NCI-H146 treated with DMSO at 0.1 percent for 48 hours (cell line): ENCODE data around the gene OGT.
"Not testable (repeated sequence)": the region's sequence is repeated elsewhere in the genome, so short reads cannot be mapped to it uniquely, and the experiment has no call there.

Source experiments
- DNase-seq: peaks from one replicate; lab custom pipeline; 2025; ENCODE audit not compliant: unreplicated experiment; lab: John Stamatoyannopoulos, UW

OGT gene

GRCh38 chrX:71537743-71538142 lies 4.8 kb downstream of the OGT start:
- DNase-seq, result no peak

GRCh38 chrX:71540801-71541200 lies 7.9 kb downstream of the OGT start:
- no peak for DNase-seq

- no peak for DNase-seq
Measured at GRCh38 chrX:71541210-71542022, 8.5 kb downstream of the OGT start.

DNA sequence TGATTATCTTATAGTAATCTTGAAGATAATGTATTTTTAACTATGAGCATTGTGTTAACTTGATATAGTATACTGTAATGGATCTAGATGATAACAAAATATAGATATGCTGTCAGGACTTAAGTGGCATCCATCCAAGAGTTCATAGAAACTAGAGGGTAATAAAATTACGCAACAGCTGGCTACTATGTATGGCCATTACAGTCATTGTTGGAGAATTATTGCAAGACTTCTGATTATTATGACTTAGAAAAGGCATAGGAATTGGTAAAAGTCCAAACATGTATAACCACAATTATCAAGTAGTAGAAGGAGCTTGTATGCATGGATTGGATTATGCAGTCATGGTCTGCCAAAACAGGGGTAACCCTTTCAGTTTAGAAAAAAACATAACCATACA lies 9.5 kb downstream of the OGT start:
- no peak for DNase-seq

DNA sequence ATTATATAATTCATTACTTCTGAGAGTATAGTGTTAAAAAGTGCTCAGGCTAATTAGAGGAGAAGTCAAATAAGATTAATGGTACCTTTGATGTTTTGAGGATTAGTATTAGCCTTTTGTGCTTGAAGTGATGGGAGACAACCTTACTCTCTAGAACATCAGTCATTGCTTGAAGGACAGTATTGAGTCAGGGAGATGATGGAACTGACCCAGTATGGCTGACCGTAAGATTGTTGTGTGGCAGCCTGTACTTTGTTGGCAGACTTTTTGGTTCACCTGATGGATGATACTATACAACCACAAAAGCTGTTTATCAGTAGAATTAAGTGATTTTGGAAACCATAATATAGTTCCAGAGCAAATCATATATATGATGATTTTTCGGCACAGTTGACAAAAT lies 9.9 kb downstream of the OGT start:
- no peak for DNase-seq

DNA sequence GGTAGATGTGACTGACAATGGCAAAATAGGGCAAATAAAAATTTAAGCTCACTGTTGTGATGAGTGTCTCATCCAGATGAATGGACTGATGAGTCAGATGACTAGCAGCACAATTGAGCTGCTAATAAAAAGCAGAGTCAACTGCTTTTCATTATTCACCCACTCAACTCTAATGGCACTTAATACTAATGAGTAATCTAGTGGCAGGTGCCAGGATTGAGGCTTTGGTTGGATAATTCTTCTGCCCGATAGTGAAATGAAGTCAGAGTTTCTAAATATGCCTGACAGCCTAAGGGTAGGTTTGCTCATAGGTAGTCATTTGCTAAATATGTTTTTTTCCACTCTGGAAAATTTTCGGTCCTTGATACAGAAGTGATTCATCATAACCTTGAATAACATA lies 10.4 kb downstream of the OGT start:
- peak; percentile 71 for DNase-seq

DNA sequence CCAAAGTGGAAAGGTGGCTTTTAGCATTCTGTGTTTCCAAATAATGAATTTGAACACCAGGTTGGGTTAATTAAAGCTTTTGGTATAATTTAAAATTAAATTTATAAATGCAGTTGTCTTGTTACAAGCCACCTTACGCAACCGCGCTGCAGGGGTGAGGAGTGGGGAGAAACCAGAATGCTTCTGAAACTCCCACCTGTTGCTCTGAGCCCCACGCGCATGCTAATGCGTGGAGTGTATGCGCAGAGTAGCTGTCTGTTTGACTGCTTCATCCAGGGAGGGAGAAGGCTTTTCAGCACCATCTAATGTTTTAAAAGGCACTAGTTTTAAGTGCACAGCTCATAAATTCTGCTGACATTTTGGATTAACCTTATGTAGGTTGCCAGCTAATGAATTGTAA lies 12.5 kb downstream of the OGT start:
- no peak for DNase-seq

GRCh38 chrX:71546879-71547278 lies 14.0 kb downstream of the OGT start:
- DNase-seq, result no peak

- no peak for DNase-seq
Measured at GRCh38 chrX:71547339-71547738, 14.4 kb downstream of the OGT start.

DNA sequence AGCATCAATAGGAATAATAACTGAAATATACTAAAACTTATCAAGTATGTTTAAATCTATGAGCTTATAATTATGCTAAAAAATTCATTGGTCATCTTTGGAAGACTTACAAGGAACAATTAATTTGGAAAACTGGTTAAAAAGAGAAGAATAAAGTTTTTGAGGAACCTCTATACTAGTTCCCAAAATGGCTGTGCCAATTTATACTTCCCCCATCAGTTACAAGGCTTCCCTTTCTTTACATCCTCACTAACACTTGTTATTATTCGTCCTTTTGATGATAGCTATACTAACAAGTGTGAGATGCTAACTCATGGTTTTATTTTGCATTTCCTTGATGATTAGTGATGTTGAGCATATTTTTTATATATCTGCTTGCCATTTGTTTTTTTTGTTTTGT lies 17.1 kb downstream of the OGT start:
- no peak for DNase-seq

GRCh38 chrX:71550578-71550977 lies 17.7 kb downstream of the OGT start:
- DNase-seq, result no peak

GRCh38 chrX:71556036-71556435 lies 23.1 kb downstream of the OGT start:
- no peak for DNase-seq

- DNase-seq, result no peak
Measured at GRCh38 chrX:71558920-71559319, 26.0 kb downstream of the OGT start.

GRCh38 chrX:71559773-71560172 lies 26.9 kb downstream of the OGT start:
- not testable (repeated sequence) for DNase-seq

GRCh38 chrX:71563921-71564320 lies 31.0 kb downstream of the OGT start:
- DNase-seq, result no peak

- no peak for DNase-seq
Measured at GRCh38 chrX:71565474-71566041, 32.7 kb downstream of the OGT start.

DNA sequence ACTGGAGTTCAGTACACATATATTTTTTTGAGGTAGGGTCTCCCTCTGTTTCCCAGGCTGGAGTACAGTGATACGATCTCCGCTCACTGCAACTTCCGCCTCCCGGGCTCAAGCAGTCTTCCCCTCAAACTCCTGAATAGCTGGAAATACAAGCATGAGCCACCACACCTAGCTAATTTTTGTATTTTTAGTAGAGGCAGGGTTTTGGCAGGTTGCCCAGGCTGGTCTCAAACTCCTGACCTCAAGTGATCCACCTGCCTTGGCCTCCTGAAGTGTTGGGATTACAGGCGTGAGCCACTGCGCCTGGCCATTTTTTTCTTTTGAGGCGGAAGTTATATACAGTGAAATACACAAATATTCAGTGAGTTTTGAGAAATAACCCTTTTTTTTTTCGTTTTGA lies 38.5 kb downstream of the OGT start:
- not testable (repeated sequence) for DNase-seq

DNA sequence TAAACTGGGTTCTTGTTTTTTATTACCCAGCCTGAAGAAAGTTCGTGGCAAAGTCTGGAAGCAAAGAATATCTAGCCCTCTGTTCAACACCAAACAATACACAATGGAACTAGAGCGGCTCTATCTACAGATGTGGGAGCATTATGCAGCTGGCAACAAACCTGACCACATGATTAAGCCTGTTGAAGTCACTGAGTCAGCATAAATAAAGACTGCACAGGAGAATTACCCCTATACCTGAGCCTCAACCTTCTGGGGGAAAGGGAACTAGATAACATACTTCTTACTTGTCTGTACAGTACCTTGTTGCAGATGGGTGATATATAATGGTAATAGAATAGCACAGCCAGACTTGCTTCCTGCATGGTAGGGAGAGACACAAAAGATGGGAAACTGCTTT lies 40.7 kb downstream of the OGT start:
- no peak for DNase-seq

DNA sequence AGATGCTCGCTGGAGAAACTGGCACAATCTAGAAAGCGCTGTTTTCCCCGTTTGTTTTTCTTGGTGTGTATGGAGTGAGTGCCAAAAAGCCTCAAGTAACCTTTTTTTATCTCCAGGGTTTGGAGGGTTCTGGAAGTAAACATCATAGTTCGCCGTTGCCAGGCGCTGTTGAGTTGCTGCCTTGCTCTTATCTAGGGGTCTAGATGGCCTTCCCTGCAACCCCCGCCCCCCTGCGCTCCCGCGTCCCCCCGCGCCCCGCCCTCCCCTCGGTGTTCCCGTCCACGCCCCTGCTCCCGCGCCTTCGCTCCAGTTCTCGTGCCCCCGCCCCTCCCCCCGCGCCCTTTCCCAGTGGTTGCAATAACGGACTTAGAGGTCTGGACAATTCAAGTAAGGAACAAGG lies 44.8 kb downstream of the OGT start:
- DNase-seq, result no peak

- DNase-seq, result no peak
Measured at GRCh38 chrX:71578253-71579135, 45.6 kb downstream of the OGT start, which contains the start of gene GCNA. GCNA (plus strand) TSS chrX:71578437; CDS start chrX:71580822, 2,385 bp downstream.

- no peak for DNase-seq
Measured at GRCh38 chrX:71579136-71579989, 46.5 kb downstream of the OGT start.
